Activated T-cell treated with anti-CD3 and anti-CD28 coated beads for 4 hours (primary cell): ENCODE results near the gene MAP7.
"Not testable (repeated sequence)": the region's sequence is repeated elsewhere in the genome, so short reads cannot be mapped to it uniquely, and the experiment has no call there.

ENCODE experiments used
- DNase-seq: peaks from one replicate; pipeline ENCODE4 v3.0.0-alpha.2; 2020

MAP7 gene

GRCh38 chr6:136465766-136466303 is 84.4 kb downstream of the MAP7 start:
- no peak for DNase-seq

- no peak for DNase-seq
Observed at GRCh38 chr6:136464874-136465273, 85.3 kb downstream of the MAP7 start.

- DNase-seq: no peak
Observed at GRCh38 chr6:136464148-136464547, 86.1 kb downstream of the MAP7 start.

DNA sequence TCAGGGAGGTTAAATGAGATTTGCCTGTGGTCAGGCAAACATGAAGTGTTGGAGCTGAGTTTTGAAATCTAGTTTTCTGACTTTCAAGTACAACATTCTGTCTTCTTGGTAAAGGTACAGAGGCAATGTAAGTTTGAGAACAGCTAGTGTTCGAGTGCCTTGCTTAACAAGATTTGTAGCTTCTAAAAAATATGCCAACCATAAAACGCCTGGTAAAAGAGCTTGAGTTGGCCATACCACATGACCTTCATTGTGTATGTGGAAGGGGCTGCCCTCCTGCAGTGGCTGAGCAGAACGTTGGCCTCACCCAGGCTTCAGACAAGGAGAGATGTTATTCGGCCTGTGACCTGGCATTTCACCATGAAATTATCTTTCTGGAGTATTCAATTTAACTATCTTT is 86.5 kb downstream of the MAP7 start:
- no peak for DNase-seq

DNA sequence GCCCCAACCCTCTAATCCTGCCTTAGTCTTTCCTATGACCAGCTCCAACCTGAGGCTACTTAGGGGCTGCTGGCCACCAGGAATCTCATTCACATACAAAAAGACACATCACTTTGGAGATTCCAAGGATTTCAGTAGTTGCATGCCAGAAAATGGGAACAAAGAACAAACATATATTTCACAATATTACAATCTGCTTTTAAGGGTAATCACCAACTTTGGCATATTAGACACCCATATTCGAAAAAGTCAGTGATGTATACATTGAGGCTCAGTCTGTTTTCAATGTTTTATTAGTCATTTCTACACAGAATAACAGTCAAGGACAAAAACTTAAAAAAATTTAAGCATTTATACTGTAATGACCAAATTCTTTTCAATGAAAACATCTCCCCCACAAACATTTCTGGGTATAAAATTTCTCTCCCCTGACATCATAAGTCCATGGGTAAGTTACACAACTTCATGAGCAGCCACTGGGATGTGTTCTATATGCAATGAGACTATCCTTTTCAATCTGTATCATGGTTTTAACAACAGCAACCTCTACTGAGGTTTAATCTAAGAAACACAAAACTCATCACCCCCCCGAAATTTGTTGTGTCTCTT is 103.5 kb downstream of the MAP7 start:
- no peak for DNase-seq

DNA sequence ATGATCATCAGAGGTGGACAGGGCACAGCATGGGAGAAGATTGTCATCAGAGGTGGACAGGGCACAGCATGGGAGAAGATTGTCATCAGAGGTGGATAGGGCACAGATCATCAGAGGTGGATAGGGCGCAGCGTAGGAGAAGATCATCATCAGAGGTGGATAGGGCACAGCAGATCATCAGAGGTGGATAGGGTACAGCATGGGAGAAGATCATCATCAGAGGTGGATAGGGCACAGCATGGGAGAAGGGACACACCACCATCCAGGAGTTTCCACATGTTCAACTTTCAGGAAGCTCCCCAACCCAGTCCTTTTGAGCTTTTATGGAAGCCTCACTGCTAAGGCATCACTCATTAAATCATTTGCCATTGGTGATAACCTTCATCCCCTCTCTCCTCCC is 104.1 kb downstream of the MAP7 start:
- no peak for DNase-seq

DNA sequence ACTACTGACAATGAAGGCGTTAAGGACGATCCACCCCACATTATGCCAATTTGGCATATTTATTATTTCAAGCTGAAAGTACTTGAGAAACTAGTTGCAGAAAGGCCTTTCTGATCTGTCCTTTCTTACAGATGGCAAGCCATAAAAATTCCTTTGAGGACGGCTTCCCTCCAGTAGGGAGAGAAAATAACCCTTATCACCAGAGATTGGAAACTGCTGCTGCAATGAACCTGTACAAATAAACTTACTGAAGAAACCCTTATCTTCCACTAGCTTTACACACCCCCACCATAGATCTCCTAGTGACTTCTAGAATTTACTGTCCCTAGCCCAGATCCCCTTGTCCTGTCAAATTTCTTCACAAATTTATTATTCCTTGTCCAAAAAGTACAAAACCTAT is 105.2 kb downstream of the MAP7 start:
- no peak for DNase-seq

GRCh38 chr6:136440203-136440602 is 110.0 kb downstream of the MAP7 start:
- no peak for DNase-seq

DNA sequence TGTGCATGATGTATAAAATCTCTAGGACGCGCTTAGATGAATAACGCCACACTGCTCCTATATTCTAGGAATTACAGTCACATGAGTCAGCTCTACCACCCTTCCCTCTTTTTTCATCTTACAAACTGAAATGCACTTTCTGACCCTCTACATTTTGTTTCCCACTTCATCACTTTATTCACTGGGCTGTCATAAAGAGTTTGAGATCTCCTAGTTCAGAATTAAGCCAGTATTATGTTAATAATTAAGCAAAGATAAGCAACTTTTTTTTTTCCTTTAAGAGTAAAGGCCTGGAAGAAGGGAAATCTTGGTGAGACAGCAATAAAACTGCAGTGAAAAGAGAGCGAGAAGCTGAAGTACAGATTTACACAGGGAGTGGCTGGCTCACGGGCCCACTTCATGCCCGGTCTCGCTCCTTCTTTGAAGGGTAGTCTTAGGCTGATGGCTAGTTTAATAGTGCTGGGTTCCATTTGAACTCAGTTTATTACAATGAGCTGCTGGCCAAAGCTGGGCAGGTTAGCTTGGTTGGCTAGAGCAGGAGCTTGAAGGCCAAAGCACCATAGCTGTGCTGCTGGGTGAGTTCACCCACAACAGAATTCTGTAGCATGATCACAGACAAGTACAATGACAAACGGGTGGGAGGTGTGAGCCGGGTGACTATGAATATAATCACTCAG is 110.6 kb downstream of the MAP7 start:
- DNase-seq: no peak

DNA sequence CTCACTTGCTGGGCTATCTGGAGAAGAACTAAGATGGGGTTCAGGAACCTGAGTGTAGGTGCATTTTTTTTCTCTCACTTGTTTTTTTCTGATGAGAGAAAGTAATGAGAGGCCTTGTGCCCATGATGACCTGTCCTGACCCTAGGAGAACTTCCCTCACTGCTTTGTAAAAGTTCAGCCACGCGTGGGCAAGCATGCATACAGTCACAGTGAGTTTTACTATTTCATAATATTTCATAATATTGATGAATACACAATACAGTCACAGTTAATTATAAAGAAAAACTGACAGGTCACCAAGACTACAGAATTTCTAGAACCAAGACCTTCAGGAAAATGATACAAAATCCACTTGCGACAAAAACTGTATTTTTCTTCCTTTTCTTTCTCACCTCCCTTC is 111.8 kb downstream of the MAP7 start:
- DNase-seq: no peak

DNA sequence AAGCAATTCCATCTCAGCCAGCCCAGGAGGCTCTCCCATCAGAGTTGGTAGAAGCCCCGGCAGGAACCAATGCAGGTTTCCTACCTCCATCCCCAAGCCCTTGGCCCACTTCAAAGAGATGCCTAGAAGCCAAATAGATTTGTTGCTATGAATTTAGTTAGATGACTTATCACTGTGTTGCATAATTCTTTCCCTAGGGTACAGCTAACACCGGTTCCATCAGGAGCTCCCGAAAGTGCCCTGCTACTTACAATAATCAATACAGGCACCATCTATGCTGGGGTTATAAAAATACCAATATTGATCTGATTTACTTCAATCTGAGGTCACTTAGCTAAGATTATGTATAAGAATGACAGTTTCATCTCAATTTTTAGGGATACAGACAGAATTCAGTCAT is 113.0 kb downstream of the MAP7 start:
- DNase-seq: no peak

DNA sequence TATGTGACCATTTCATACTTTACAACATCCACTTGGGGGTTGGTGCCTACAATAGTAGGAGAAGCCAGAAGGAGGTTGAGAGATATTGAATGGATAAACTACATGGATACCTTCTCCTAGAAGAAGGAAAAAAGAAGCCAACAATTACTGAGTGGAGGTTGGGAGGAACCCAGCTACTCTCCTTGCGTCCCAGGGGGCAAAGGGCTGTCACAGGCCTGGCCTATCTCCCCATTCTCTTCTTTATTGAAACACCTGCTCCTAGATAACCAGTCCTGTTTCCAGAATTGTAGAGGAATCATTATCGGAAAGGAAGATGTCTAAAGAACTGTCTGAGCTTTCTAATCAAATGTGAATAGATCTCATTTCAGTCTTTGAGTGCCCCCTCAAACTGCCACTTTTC is 115.1 kb downstream of the MAP7 start:
- no peak for DNase-seq

- DNase-seq: not testable (repeated sequence)
Observed at GRCh38 chr6:136431306-136431705, 118.9 kb downstream of the MAP7 start.

DNA sequence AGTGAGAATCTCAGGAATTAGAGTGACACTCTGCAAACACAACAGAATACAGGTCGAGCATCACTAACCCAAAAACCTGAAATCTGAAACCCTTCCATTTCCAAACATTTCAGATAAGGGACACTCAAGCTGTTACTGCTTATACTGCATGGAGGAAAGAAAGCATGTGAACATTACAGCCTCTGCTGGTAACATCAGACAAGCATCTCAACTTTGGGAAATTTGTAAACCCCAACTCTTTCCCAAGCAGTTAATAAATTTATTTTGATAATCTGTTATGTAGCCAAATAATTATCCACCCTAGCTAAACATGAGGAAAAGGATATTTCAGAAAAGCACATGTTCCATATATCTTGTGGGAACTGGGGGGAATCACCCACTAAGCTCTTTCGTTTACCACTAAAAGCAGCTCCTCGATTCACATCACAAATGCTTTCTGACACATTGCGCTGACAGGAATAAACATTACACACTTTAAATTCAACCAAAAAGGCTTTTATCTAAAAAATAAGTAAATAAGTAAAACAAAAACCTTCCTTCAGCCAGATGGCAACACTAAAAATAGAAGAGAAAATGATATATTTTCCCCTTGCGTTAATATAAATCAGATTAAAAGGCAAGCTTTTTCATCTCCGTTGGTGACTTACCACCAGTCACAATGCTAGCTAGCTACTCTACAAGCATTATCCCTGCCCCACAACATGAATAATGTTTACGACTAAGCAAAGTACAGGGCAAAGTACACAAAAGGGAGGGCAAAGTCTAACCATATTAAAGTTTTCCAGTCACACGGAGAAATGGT is 120.8 kb downstream of the MAP7 start:
- DNase-seq: no peak

DNA sequence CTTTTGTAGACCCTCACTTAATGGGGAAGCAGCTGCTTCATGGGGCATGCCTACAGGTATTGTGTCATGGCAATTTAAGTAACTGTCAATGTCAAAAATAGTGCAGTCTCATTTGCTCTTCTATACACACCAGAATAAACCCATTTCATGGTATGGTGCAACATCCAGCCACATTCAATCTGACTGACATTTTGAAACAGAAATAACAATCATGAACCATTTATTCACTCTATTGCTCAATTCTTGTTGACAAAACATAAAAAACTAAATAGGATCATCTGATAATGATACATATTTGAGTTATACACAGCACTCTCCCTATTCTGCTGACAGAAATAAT is 122.9 kb downstream of the MAP7 start:
- no peak for DNase-seq

DNA sequence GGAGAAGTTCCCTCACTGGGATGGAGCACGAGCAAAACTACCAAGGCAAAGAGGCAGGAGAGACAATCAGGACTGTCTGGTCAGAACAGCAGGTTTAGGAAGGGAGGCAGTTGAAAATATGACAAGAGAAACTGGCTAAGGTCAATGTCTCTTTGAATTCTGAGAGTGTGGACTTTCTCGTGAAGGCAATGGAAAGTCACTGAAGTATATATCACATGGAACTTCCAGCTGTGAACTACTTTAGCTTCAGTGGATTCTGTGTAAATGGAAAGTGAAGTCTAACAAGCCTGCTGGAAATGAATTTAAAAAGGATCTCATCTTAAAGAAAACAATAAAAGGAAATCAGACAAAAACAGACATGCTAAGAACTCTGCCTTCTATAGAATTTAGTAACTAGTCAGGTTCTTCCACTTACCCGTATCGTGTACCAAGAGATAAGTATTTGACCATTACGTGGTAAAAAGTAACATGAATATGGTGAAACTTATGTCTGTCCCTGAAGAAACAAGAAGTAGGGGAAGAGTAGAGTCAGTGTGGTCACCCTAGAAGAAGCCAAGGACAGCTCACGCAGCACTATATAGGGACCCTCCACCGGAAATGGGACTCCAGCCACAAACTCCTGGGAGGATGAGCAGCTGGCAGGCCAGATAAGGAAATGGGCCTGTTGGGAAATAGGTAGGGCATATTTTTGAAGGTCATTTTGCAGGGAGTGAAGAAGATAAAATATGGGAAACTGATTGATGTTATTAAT is 123.4 kb downstream of the MAP7 start:
- no peak for DNase-seq

DNA sequence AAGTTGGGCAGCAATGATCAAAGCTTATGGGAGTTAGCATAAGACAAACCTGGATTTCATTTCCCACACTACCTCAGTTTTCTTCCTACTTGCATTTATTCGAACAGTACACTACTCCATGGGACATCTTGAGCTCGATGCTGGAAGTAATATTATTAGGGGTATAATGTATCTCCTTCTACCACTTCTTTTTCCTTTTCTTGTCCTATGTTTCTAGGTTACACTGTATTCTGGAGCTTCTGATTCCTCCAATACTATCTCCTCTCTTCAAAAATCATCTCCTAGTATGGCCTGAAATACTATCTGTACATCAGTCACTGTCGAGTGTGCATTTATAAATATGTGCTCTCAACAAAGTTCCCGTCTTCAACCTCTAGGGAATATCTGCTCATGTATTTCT is 124.4 kb downstream of the MAP7 start:
- no peak for DNase-seq

DNA sequence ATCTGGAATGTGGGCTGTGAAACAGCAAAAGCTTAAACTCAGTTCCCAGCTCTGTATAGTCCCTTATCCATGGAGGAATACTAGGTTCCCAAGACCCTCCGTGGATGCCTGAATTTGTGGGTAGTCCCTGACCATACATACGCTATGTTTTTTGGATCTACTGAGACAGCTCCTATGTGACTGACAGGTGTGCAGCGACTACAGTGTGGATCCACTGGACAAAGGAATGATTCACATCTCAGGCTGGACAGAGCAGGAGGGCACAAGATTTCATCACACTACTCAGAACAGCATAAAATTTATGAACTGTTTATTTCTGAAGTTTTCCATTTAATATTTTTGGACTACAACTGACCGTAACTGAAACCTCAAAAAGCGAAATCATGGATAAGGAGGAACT is 125.3 kb downstream of the MAP7 start:
- no peak for DNase-seq

DNA sequence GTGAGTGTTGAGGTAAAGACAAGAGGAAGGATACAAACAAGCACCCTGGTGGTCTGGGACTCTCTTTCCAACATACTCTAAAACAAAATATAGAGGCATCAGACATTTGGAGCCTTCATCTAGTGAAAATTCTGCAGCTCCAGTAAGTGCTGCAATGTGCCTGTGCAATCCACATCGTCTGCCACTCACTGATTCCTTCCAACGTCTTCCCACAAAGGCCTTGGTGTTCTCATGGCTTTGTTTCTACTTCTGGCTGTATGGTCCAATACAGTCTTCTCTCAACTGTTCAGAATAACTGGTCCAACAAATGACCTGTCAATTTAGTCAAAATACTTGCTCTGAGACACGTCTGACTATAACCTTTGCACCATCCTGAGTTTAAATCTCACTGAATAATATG is 125.8 kb downstream of the MAP7 start:
- DNase-seq: no peak

GRCh38 chr6:136421537-136422158 is 128.6 kb downstream of the MAP7 start:
- DNase-seq: no peak

GRCh38 chr6:136420853-136421252 is 129.4 kb downstream of the MAP7 start:
- no peak for DNase-seq

- no peak for DNase-seq
Observed at GRCh38 chr6:136415351-136416007, 134.7 kb downstream of the MAP7 start.
